Muscle of leg (tissue), 11 donors: ENCODE measurements around the gene PITRM1. TPM values are rescaled to one million over a fixed set of nuclear protein-coding genes. Genes with fewer than 3 reads are reported as not detected.

Experiments used
- DNase-seq: peaks from one replicate; pipeline ENCODE4 v3.0.0; 2013
- H3K27ac ChIP-seq: one replicate; pipeline ENCODE4 v1.5.1; 2013; ENCODE audit warnings: mild to moderate bottlenecking, low read length, control low read depth
- H3K27me3 ChIP-seq: one replicate; pipeline ENCODE4 v1.6.1; 2013; ENCODE audit warnings: low read length; ENCODE audit not compliant: control insufficient read depth, insufficient read depth
- H3K36me3 ChIP-seq: one replicate; pipeline ENCODE4 v1.6.1; 2013; ENCODE audit warnings: low read length; ENCODE audit not compliant: control insufficient read depth, insufficient read depth
- H3K4me1 ChIP-seq: one replicate; pipeline ENCODE4 v1.6.1; 2013; ENCODE audit warnings: low read length; ENCODE audit not compliant: control insufficient read depth, insufficient read depth
- H3K4me3 ChIP-seq: one replicate; pipeline ENCODE4 v1.5.1; 2013; ENCODE audit warnings: low read length, control low read depth
- H3K9me3 ChIP-seq: replicated peaks from 2 replicates; pipeline ENCODE4 v1.6.1; 2013; ENCODE audit warnings: low read depth, low read length; ENCODE audit not compliant: control insufficient read depth
- WGBS: methylation state at CpG from one replicate; pipeline ENCODE4 v1.1.5; 2013; ENCODE audit warnings: missing lambda C conversion rate; ENCODE audit not compliant: insufficient coverage; 5-methylcytosine and 5-hydroxymethylcytosine counted together
- polyA plus RNA-seq, 8 donors: library from polyadenylated mRNA; unstranded; fragments of 120-200 nt; gene quantifications; one replicate each; pipeline versions ENCODE4 v1.2.1 to v1.2.3, GENCODE V29; 2013; ENCODE audit warnings: inconsistent platforms in 1 of 8, low replicate concordance in 1 of 8; ENCODE audit not compliant: insufficient read length in 8 of 8, insufficient read depth in 1 of 8
- total RNA-seq: library from RNA; stranded (reverse); fragments of 120-200 nt; gene quantifications from one replicate; pipeline ENCODE4 v1.2.4, GENCODE V29; 2013

The PITRM1 gene
- total and polyA plus RNA-seq, 9 donors: 44.0 to 69.8 (median 55.2) TPM

GRCh38 chr10:3150961-3151360 is 21.6 kb downstream of the PITRM1 start:
- no peaks in the 10 kb centered on the region for H3K9me3 ChIP-seq
- DNase-seq: no peak
- WGBS: 87% methylated on average over 10 of the region's 14 CpGs
- no peak overlapping the region for H3K27ac ChIP-seq
- no peak overlapping the region for H3K4me3 ChIP-seq
- H3K27me3 ChIP-seq: no peaks in the 10 kb centered on the region
- no peaks in the 10 kb centered on the region for H3K4me1 ChIP-seq
- peaks cover 79% of the 10 kb centered on the region for H3K36me3 ChIP-seq

GRCh38 chr10:3150366-3150765 is 22.2 kb downstream of the PITRM1 start:
- DNase-seq: no peak
- Histone ChIP-seq H3K4me1 (no peaks in the 10 kb centered on the region), H3K27me3 (no peaks in the 10 kb centered on the region), H3K27ac (no peak overlapping the region), H3K9me3 (no peaks in the 10 kb centered on the region), H3K36me3 (peaks cover 81% of the 10 kb centered on the region), H3K4me3 (no peak overlapping the region)
- WGBS: 95% methylated on average over 12 of the region's 13 CpGs

- no peak overlapping the region for H3K27ac ChIP-seq
- H3K4me3 ChIP-seq: no peak overlapping the region
- H3K27me3 ChIP-seq: no peaks in the 10 kb centered on the region
- 99% methylated on average over 8 of the region's 11 CpGs for WGBS
- H3K36me3 ChIP-seq: peaks cover 81% of the 10 kb centered on the region
- H3K4me1 ChIP-seq: no peaks in the 10 kb centered on the region
- H3K9me3 ChIP-seq: no peaks in the 10 kb centered on the region
- no peak for DNase-seq
Measured at GRCh38 chr10:3149918-3150317, 22.7 kb downstream of the PITRM1 start.

- 84% methylated on average over 8 of the region's 9 CpGs for WGBS
- peaks cover 83% of the 10 kb centered on the region for H3K36me3 ChIP-seq
- no peaks in the 10 kb centered on the region for H3K27me3 ChIP-seq
- H3K4me3 ChIP-seq: no peak overlapping the region
- H3K4me1 ChIP-seq: no peaks in the 10 kb centered on the region
- no peak for DNase-seq
- H3K27ac ChIP-seq: no peak overlapping the region
- H3K9me3 ChIP-seq: no peaks in the 10 kb centered on the region
Measured at GRCh38 chr10:3148994-3149393, 23.6 kb downstream of the PITRM1 start.

GRCh38 chr10:3148041-3148440 is 24.5 kb downstream of the PITRM1 start:
- H3K27ac ChIP-seq: no peak overlapping the region
- H3K27me3 ChIP-seq: no peaks in the 10 kb centered on the region
- no peak overlapping the region for H3K4me3 ChIP-seq
- DNase-seq: no peak
- WGBS: 92% methylated on average over 17 of the region's 17 CpGs
- H3K9me3 ChIP-seq: no peaks in the 10 kb centered on the region
- no peaks in the 10 kb centered on the region for H3K4me1 ChIP-seq
- peaks cover 87% of the 10 kb centered on the region for H3K36me3 ChIP-seq

- no peaks in the 10 kb centered on the region for H3K27me3 ChIP-seq
- peaks cover 87% of the 10 kb centered on the region for H3K36me3 ChIP-seq
- no peak for DNase-seq
- H3K9me3 ChIP-seq: no peaks in the 10 kb centered on the region
- no peak overlapping the region for H3K4me3 ChIP-seq
- H3K4me1 ChIP-seq: peaks cover 2% of the 10 kb centered on the region
- 93% methylated on average over 6 of the region's 17 CpGs for WGBS
- H3K27ac ChIP-seq: no peak overlapping the region
Measured at GRCh38 chr10:3147117-3147820, 25.3 kb downstream of the PITRM1 start.

GRCh38 chr10:3146289-3146688 is 26.3 kb downstream of the PITRM1 start:
- H3K36me3 ChIP-seq: peaks cover 85% of the 10 kb centered on the region
- WGBS: 92% methylated on average over 8 of the region's 8 CpGs
- no peaks in the 10 kb centered on the region for H3K9me3 ChIP-seq
- H3K27me3 ChIP-seq: no peaks in the 10 kb centered on the region
- DNase-seq: no peak
- no peak overlapping the region for H3K27ac ChIP-seq
- peaks cover 9% of the 10 kb centered on the region for H3K4me1 ChIP-seq
- no peak overlapping the region for H3K4me3 ChIP-seq

GRCh38 chr10:3145366-3145765 is 27.2 kb downstream of the PITRM1 start:
- WGBS: 97% methylated on average over 10 of the region's 18 CpGs
- no peak for DNase-seq
- no peak overlapping the region for H3K27ac ChIP-seq
- H3K4me3 ChIP-seq: no peak overlapping the region
- no peaks in the 10 kb centered on the region for H3K27me3 ChIP-seq
- H3K9me3 ChIP-seq: no peaks in the 10 kb centered on the region
- peaks cover 84% of the 10 kb centered on the region for H3K36me3 ChIP-seq
- peaks cover 9% of the 10 kb centered on the region for H3K4me1 ChIP-seq

GRCh38 chr10:3143791-3144434 is 28.7 kb downstream of the PITRM1 start:
- DNase-seq: no peak
- H3K9me3 ChIP-seq: no peaks in the 10 kb centered on the region
- no peaks in the 10 kb centered on the region for H3K27me3 ChIP-seq
- H3K4me1 ChIP-seq: peaks cover 9% of the 10 kb centered on the region
- H3K27ac ChIP-seq: no peak overlapping the region
- peaks cover 89% of the 10 kb centered on the region for H3K36me3 ChIP-seq
- WGBS: 97% methylated on average over 11 of the region's 19 CpGs
- H3K4me3 ChIP-seq: no peak overlapping the region

GRCh38 chr10:3143366-3143765 is 29.2 kb downstream of the PITRM1 start:
- Histone ChIP-seq H3K36me3 (peaks cover 89% of the 10 kb centered on the region), H3K4me1 (peaks cover 13% of the 10 kb centered on the region), H3K27me3 (no peaks in the 10 kb centered on the region), H3K27ac (no peak overlapping the region), H3K4me3 (no peak overlapping the region), H3K9me3 (no peaks in the 10 kb centered on the region)
- no peak for DNase-seq
- 90% methylated on average over 14 of the region's 17 CpGs for WGBS
